Right atrium auricular region (tissue), 2 donors: Measurements from ENCODE around the gene ZC3H12C. TPM values are rescaled to one million over a fixed set of nuclear protein-coding genes. Genes with fewer than 3 reads are reported as not detected.

Source experiments
- DNase-seq: peaks from one replicate; pipeline ENCODE4 v3.0.0-alpha.2; 2019; ENCODE audit warnings: low spot score
- H3K27ac ChIP-seq, 2 donors: fragments of 200-600 bp; sonication (generic); 1 replicate in 1 of 2; 2 replicates in 1 of 2; pipeline ENCODE4 v1.5.1; 2016 to 2019
- H3K27me3 ChIP-seq, 2 donors: fragments of 200-600 bp; sonication (generic); one replicate each; pipeline versions ENCODE4 v1.5.1 to v1.6.0; 2017 to 2019
- H3K36me3 ChIP-seq: fragments of 200-600 bp; sonication (generic); one replicate; pipeline ENCODE4 v1.5.1; 2016
- H3K4me1 ChIP-seq, 2 donors: fragments of 200-600 bp; sonication (generic); one replicate each; pipeline versions ENCODE4 v1.5.1 to v1.6.0; 2017 to 2019
- H3K4me3 ChIP-seq, 2 donors: fragments of 200-600 bp; sonication (generic); 1 replicate in 1 of 2; 2 replicates in 1 of 2; pipeline ENCODE4 v1.5.1; 2017 to 2019; ENCODE audit warnings: mild to moderate bottlenecking in 1 of 2, moderate library complexity in 1 of 2
- H3K9me3 ChIP-seq, 2 donors: fragments of 200-600 bp; sonication (generic); one replicate each; pipeline ENCODE4 v1.5.1; 2019
- total RNA-seq, 2 donors: library from RNA; depleted of rRNA; stranded (reverse); fragments of >200 nt; gene quantifications; one replicate each; pipeline ENCODE4 v1.1.0, GENCODE V29; 2016
- TF ChIP-seq, protein P1 (sequence below), 2 donors: fragments of 200-600 bp; sonication (generic); IDR thresholded peaks; one replicate each; pipeline ENCODE4 v1.5.1; 2019; ENCODE audit warnings: antibody characterized with exemption in 2 of 2

Gene ZC3H12C
- total RNA-seq, 2 donors from 2014 or later: 12.7 to 14.7 TPM

GRCh38 chr11:110090466-110091026 lies 2.6 kb upstream of the ZC3H12C start:
- TF ChIP-seq, protein P1, sequence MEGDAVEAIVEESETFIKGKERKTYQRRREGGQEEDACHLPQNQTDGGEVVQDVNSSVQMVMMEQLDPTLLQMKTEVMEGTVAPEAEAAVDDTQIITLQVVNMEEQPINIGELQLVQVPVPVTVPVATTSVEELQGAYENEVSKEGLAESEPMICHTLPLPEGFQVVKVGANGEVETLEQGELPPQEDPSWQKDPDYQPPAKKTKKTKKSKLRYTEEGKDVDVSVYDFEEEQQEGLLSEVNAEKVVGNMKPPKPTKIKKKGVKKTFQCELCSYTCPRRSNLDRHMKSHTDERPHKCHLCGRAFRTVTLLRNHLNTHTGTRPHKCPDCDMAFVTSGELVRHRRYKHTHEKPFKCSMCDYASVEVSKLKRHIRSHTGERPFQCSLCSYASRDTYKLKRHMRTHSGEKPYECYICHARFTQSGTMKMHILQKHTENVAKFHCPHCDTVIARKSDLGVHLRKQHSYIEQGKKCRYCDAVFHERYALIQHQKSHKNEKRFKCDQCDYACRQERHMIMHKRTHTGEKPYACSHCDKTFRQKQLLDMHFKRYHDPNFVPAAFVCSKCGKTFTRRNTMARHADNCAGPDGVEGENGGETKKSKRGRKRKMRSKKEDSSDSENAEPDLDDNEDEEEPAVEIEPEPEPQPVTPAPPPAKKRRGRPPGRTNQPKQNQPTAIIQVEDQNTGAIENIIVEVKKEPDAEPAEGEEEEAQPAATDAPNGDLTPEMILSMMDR (IDR thresholded peaks at IDR 0.05): no peak
- H3K27ac ChIP-seq: no peak overlapping the region
- no peaks in the 10 kb centered on the region for H3K36me3 ChIP-seq
- DNase-seq: no peak
- H3K4me3 ChIP-seq: no peak overlapping the region
- H3K9me3 ChIP-seq: no peaks in the 10 kb centered on the region
- H3K4me1 ChIP-seq: peaks cover 0 to 21% of the 10 kb centered on the region in 2 donors
- no peaks in the 10 kb centered on the region for H3K27me3 ChIP-seq

GRCh38 chr11:110092111-110092514 lies 1.1 kb upstream of the ZC3H12C start:
- DNase-seq: no peak
- TF ChIP-seq, protein P1 (IDR thresholded peaks at IDR 0.05): no peak
- Histone ChIP-seq H3K4me1 (peaks cover 0 to 24% of the 10 kb centered on the region in 2 donors), H3K4me3 (peak overlapping the region; percentile 73 to 88), H3K36me3 (no peaks in the 10 kb centered on the region), H3K27me3 (no peaks in the 10 kb centered on the region), H3K9me3 (no peaks in the 10 kb centered on the region), H3K27ac (peak overlapping the region; percentile 92 to 98)

DNA sequence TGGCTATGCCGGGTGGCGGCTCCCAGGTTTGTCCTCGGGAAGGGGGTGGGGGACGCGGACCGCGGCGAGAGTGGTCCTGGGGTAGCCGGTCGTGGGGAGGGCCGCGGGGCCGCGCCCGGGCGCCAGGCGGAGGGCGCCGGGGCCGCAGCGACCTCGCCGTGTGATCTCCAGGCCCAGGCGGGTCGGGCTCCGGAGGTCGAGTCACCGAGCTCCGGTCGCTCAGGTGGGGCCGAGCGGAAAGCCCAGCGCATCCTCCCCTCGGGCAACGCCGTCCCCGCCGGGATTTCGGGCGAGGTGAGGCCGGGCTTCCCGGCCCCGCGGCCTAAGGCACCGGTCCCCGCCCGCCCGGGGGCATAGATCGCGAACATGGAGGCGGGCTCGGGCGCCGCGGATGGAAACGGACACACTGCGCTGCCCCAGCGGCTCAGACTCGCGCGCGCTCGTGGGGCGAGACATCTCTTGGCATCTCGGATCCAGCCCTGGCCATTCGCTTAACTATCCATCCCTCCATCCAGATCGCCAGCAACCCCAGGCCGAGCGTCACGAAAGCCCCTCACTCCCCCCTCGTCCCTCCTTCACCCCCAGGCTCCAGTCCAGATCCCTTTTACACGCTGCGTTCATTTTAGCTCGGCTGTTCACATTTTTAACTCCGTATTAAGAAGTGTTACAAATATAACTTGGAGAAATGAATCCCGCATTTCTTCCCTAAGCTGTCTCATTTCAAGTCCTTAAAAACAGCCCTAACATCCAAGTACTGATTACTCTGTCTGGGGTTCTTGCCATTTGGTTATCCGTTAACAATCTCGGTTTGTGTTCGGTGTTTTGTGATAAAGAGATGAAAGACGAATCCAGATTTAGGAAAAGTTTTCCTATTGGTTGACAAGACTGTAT lies 460 bp downstream of the ZC3H12C start:
- no peaks in the 10 kb centered on the region for H3K27me3 ChIP-seq
- H3K4me1 ChIP-seq: peaks cover 0 to 29% of the 10 kb centered on the region in 2 donors
- DNase-seq: peak; percentile 64
- no peaks in the 10 kb centered on the region for H3K9me3 ChIP-seq
- TF ChIP-seq, protein P1 (IDR thresholded peaks at IDR 0.05): no peak
- peak overlapping the region; percentile 73 to 88 for H3K4me3 ChIP-seq
- H3K36me3 ChIP-seq: no peaks in the 10 kb centered on the region
- peak overlapping the region; percentile 92 to 98 for H3K27ac ChIP-seq

DNA sequence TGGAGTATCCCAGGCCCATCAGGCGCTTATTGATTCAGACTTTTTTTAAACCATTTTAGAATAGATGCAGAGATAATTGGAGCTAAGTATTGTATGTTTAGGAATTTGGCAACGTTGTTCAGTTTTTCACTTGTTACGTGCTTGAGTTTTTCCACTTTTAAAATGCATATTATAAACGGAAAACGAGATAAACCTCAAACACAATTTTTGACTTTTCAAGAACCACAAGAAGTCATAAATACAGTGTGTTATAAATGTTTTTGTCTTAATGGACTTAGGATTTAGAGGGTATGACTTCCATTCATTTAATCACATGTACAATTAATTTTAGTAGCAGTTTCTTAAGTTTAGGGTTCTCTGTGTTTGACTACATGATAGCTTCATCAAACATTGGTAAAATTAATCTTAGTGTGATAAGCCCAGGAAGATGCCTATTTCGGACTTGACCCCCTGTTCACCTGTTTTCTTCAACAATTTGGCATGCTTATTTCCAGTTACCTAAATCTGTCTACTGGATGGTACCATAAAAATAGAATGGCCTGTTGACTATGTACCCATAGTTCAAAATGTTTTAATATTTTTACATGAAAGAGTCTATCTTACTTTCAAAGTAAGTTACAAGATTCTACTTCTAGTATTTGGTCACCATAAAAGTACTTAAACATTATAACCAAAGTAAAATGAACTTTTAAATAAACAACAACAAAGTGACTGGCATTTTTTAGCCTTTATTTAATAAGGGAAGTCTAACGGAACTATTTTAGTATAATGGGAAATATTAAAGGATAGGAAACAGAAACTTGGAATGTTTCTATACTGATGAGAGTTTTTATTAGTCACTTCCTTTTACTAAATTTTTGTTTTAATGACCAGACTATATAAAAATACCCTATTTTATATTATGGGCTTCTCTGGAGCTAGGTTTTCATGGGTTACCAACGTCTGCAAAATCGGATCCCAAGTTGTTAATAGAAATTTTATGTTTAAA lies 1.4 kb downstream of the ZC3H12C start:
- TF ChIP-seq, protein P1 (IDR thresholded peaks at IDR 0.05): no peak
- Histone ChIP-seq H3K27me3 (no peaks in the 10 kb centered on the region), H3K9me3 (no peaks in the 10 kb centered on the region), H3K4me1 (peaks cover 0 to 31% of the 10 kb centered on the region in 2 donors), H3K4me3 (peak overlapping the region; percentile 73 to 88), H3K27ac (peak overlapping the region; percentile 92 to 98), H3K36me3 (no peaks in the 10 kb centered on the region)
- DNase-seq: no peak

DNA sequence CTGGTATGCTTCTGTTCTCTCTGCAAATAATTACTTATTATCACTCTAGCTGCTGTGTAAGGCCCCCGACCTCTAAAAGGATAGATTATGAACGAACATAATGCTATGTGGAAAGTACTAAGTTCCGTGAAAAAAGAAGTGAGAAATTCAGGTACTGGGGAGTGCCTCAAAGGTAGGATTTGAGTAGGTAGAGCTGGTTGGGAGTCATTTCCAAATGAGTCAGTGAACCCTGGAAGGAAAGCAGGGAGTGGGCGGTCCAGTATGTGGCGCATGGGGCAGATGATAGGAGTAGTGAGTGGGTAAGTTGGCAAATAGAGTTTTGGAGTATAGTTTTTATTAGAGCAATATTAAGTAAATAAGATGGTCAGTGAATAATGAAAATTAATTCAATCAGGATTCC lies 2.4 kb downstream of the ZC3H12C start:
- H3K9me3 ChIP-seq: no peaks in the 10 kb centered on the region
- H3K36me3 ChIP-seq: no peaks in the 10 kb centered on the region
- H3K27me3 ChIP-seq: no peaks in the 10 kb centered on the region
- TF ChIP-seq, protein P1 (IDR thresholded peaks at IDR 0.05): no peak
- DNase-seq: no peak
- H3K4me1 ChIP-seq: peaks cover 0 to 31% of the 10 kb centered on the region in 2 donors
- no peak overlapping the region for H3K4me3 ChIP-seq
- H3K27ac ChIP-seq: no peak overlapping the region
